K562 (cell line): ENCODE measurements around the gene SPATA33. TPM values are rescaled to one million over a fixed set of nuclear protein-coding genes. Genes with fewer than 3 reads are reported as not detected.

ENCODE experiments used
- ATAC-seq: fragments of 200-7000 bp; cut with Tn5 transposase; 3 replicates; pipeline ENCODE4 v1.9.1; 2020; ENCODE audit warnings: moderate library complexity
- BruUV-seq: library from RNA; stranded (reverse); fragments of 400-500 nt; replicated peaks from 2 replicates; lab custom pipeline; 2021; lab: Mats Ljungman, UMichigan
- CTCF ChIA-PET: fragments of 300-600 bp; formaldehyde crosslinking; extraction: SDS; loops from one replicate; lab custom pipeline; 2021; ENCODE audit warnings: low intra/inter-chr PET ratio; lab: Yijun Ruan, JAX
- POLR2A ChIA-PET: fragments of 300-600, 350-650 bp; sonication (Branson Sonifier 250); formaldehyde crosslinking; extraction: SDS; loops from one replicate; lab custom pipeline; 2021; ENCODE audit warnings: antibody characterized with exemption, inconsistent platforms; lab: Yijun Ruan, JAX
- DNase-seq, 4 experiments: peaks; one replicate each; pipeline versions ENCODE4 v3.0.0 to v3.0.0-alpha.2; 2011 to 2018; ENCODE audit warnings: low spot score in 3 of 4, mixed read lengths in 3 of 4; ENCODE audit errors: extremely low read depth in 1 of 4
- FAIRE-seq: peaks from 2 replicates; lab custom pipeline; 2011; peaks lifted over from hg19 to GRCh38; lab: Jason Lieb, UNC
- H2AFZ ChIP-seq: 2 replicates; pipeline ENCODE4 v1.6.0; 2011; ENCODE audit warnings: low read depth, low read length, control low read depth, inconsistent platforms
- H3K27ac ChIP-seq: fragments of 200-600 bp; 3 replicates; pipeline ENCODE4 v1.8.0; 2011; ENCODE audit warnings: low read depth, mild to moderate bottlenecking, control low read depth, inconsistent platforms, low read length, moderate library complexity, mixed read lengths; ENCODE audit errors: extremely low read depth
- H3K27me3 ChIP-seq, 2 experiments: fragments of 300-600 bp in 1 of 2; 2 replicates in 1 of 2; 3 replicates in 1 of 2; pipeline versions ENCODE4 v1.6.0 to v1.8.0; 2011; ENCODE audit warnings: inconsistent platforms in 2 of 2, low read length in 2 of 2, mild to moderate bottlenecking in 1 of 2, mixed read lengths in 1 of 2, moderate library complexity in 1 of 2; ENCODE audit not compliant: control insufficient read depth in 2 of 2, insufficient read depth in 2 of 2
- H3K36me3 ChIP-seq: fragments of 300-600 bp; 3 replicates; pipeline ENCODE4 v1.8.0; 2011; ENCODE audit warnings: mild to moderate bottlenecking, low read length, inconsistent platforms; ENCODE audit not compliant: control insufficient read depth, insufficient read depth
- H3K4me1 ChIP-seq, 2 experiments: fragments of 200-600 bp in 1 of 2; replicated peaks in 1 of 2; 2 replicates in 1 of 2; 3 replicates in 1 of 2; pipeline versions ENCODE4 v1.5.1 to v1.8.0; 2011; ENCODE audit warnings: inconsistent platforms in 2 of 2, low read length in 2 of 2, mild to moderate bottlenecking in 1 of 2, mixed read lengths in 1 of 2, moderate library complexity in 1 of 2; ENCODE audit not compliant: control insufficient read depth in 2 of 2, insufficient read depth in 2 of 2
- H3K4me2 ChIP-seq: 2 replicates; pipeline ENCODE4 v1.6.1; 2011; ENCODE audit warnings: low read length, control low read depth, inconsistent platforms, mixed read lengths; ENCODE audit not compliant: insufficient read depth
- H3K4me3 ChIP-seq: fragments of 200-600 bp; sonication (generic), shearing (Covaris generic); 2 replicates; pipeline ENCODE4 v1.5.1; 2016; ENCODE audit warnings: control low read depth, inconsistent platforms
- H3K79me2 ChIP-seq: fragments of 200-600 bp; 3 replicates; pipeline ENCODE4 v1.8.0; 2011; ENCODE audit warnings: low read length, inconsistent platforms; ENCODE audit not compliant: control insufficient read depth, insufficient read depth
- H3K9ac ChIP-seq, 2 experiments: 2 replicates each; pipeline versions ENCODE4 v1.6.0 to v1.6.1; 2011; ENCODE audit warnings: low read depth in 2 of 2, low read length in 2 of 2, control low read depth in 1 of 2, inconsistent platforms in 1 of 2, mild to moderate bottlenecking in 1 of 2, mixed read lengths in 1 of 2; ENCODE audit not compliant: insufficient read depth in 1 of 2
- H3K9me1 ChIP-seq: one replicate; pipeline ENCODE4 v1.6.0; 2011; ENCODE audit warnings: inconsistent platforms, mild to moderate bottlenecking, low read length, moderate library complexity; ENCODE audit not compliant: control insufficient read depth, insufficient read depth
- H3K9me3 ChIP-seq: replicated peaks from 2 replicates; pipeline ENCODE4 v1.5.1; 2011; ENCODE audit warnings: low read depth, low read length, inconsistent platforms; ENCODE audit not compliant: control insufficient read depth, insufficient read depth
- H4K20me1 ChIP-seq: replicated peaks from 2 replicates; pipeline ENCODE4 v1.6.1; 2011; ENCODE audit warnings: low read length, inconsistent platforms, mixed read lengths; ENCODE audit not compliant: control insufficient read depth, insufficient read depth
- EGR1 ChIP-seq: fragments of 450-650 bp; conservative IDR thresholded peaks from 2 replicates; pipeline ENCODE4 v1.6.1; 2017; ENCODE audit warnings: mild to moderate bottlenecking
- FUS ChIP-seq: fragments of 200-400 bp; formaldehyde crosslinking; optimal IDR thresholded peaks from 2 replicates; pipeline ENCODE3; 2017; ENCODE audit warnings: low read depth, low read length
- KDM5B ChIP-seq: fragments of 200-600 bp; sonication (generic); IDR thresholded peaks from 2 replicates; pipeline ENCODE4 v1.6.1; 2012; ENCODE audit warnings: low read depth, mild to moderate bottlenecking, moderate library complexity, low read length, control low read depth, inconsistent platforms; ENCODE audit not compliant: insufficient replicate concordance
- MYNN ChIP-seq, 2 experiments: sonication (generic); formaldehyde crosslinking in 1 of 2; IDR thresholded peaks; 2 replicates each; pipeline versions ENCODE4 v1.5.0 to v1.6.1; 2016 to 2020; ENCODE audit warnings: antibody characterized with exemption in 1 of 2, missing genetic modification reagents in 1 of 2
- NCOA1 ChIP-seq: fragments of 450-650 bp; IDR thresholded peaks from 2 replicates; pipeline ENCODE4 v1.6.1; 2016; ENCODE audit warnings: low read depth
- NCOR1 ChIP-seq: fragments of 450-650 bp; IDR thresholded peaks from 2 replicates; pipeline ENCODE4 v1.6.1; 2016; ENCODE audit warnings: mild to moderate bottlenecking, moderate library complexity
- NFIC ChIP-seq: fragments of 450-650 bp; IDR thresholded peaks from 2 replicates; pipeline ENCODE4 v1.6.1; 2017; ENCODE audit warnings: mild to moderate bottlenecking, inconsistent platforms
- POLR2A ChIP-seq: fragments of 450-650 bp; conservative IDR thresholded peaks from 2 replicates; pipeline ENCODE4 v1.6.1; 2016
- POLR2B ChIP-seq: fragments of 450-650 bp; IDR thresholded peaks from 2 replicates; pipeline ENCODE4 v1.6.1; 2018; ENCODE audit warnings: low read depth; ENCODE audit not compliant: partially characterized antibody
- POLR2G ChIP-seq: fragments of 200-400 bp; formaldehyde crosslinking; IDR thresholded peaks from 2 replicates; pipeline ENCODE4 v1.6.1; 2017; ENCODE audit warnings: low read depth, mild to moderate bottlenecking, antibody characterized with exemption, low read length, moderate library complexity
- POLR2H ChIP-seq: IDR thresholded peaks from 2 replicates; pipeline ENCODE4 v1.6.1; 2016; ENCODE audit warnings: missing genetic modification characterization, low read depth, mild to moderate bottlenecking, control low read depth, missing compliant biosample characterization, moderate library complexity
- RBFOX2 ChIP-seq: fragments of 200-400 bp; formaldehyde crosslinking; IDR thresholded peaks from 2 replicates; pipeline ENCODE4 v1.6.1; 2017; ENCODE audit warnings: low read depth, mild to moderate bottlenecking, low read length, moderate library complexity
- TAF15 ChIP-seq: fragments of 200-400 bp; formaldehyde crosslinking; IDR thresholded peaks from 2 replicates; pipeline ENCODE4 v1.6.1; 2017; ENCODE audit warnings: mild to moderate bottlenecking, low read depth, low read length, moderate library complexity
- ZBTB34 ChIP-seq: fragments of 250-450 bp; sonication (Bioruptor Pico); IDR thresholded peaks from 2 replicates; pipeline ENCODE4 v1.8.0; 2021; ENCODE audit warnings: mild to moderate bottlenecking, moderate library complexity
- ZC3H4 ChIP-seq: sonication (generic); formaldehyde crosslinking; IDR thresholded peaks from 2 replicates; pipeline ENCODE4 v1.9.0; 2021; ENCODE audit warnings: missing genetic modification reagents, borderline replicate concordance
- ZNF133 ChIP-seq: fragments of 250-450 bp; sonication (Bioruptor Pico); IDR thresholded peaks from 2 replicates; pipeline ENCODE4 v1.4.0; 2020; ENCODE audit warnings: mild to moderate bottlenecking
- ZNF263 ChIP-seq: sonication (generic); formaldehyde crosslinking; IDR thresholded peaks from 2 replicates; pipeline ENCODE4 v1.8.0; 2022; ENCODE audit warnings: mild to moderate bottlenecking, missing genetic modification reagents, borderline replicate concordance
- ZNF395 ChIP-seq: fragments of 200-800 bp; sonication (Bioruptor generic); IDR thresholded peaks from 2 replicates; pipeline ENCODE4 v1.6.1; 2017; ENCODE audit warnings: missing genetic modification characterization, missing compliant biosample characterization
- ZNF431 ChIP-seq: sonication (generic); formaldehyde crosslinking; IDR thresholded peaks from 2 replicates; pipeline ENCODE4 v1.8.0; 2022; ENCODE audit warnings: mild to moderate bottlenecking, missing genetic modification reagents
- WGBS: fragments of 100-300 bp; shearing (Covaris generic); methylation state at CpG from one replicate; pipeline ENCODE4 v1.1.6; 2016; ENCODE audit warnings: low coverage, mixed read lengths; ENCODE audit not compliant: insufficient coverage; ENCODE audit errors: missing lambda C conversion rate; 5-methylcytosine and 5-hydroxymethylcytosine counted together
- in situ Hi-C: fragments of 300-500 bp; cut with MboI; formaldehyde crosslinking; loops from 4 replicates; pipeline ENCODE4 v1.15.0; 2018; ENCODE audit warnings: inconsistent platforms, mixed read lengths
- intact Hi-C: fragments of 100-400 bp; cut with micrococcal nuclease; formaldehyde crosslinking; loops from 2 replicates; pipeline ENCODE4 v1.14.2; 2022
- polyA plus RNA-seq, 8 experiments: library from polyadenylated mRNA; depleted of rRNA in 4 of 8; stranded (reverse) in 5 of 8; unstranded in 3 of 8; fragments of >200 nt; fragmentation: Nextera tagmentation in 2 of 8; fragmentation: Illumina TruSeq in 1 of 8; extraction: Ambion mirVana in 2 of 8; extraction: Trizol in 1 of 8; gene quantifications; 2 replicates each; pipeline versions ENCODE4 v1.2.1 to v1.2.3, GENCODE V29; 2011 to 2014; ENCODE audit warnings: inconsistent platforms in 1 of 8, missing spikeins in 1 of 8
- total RNA-seq, 7 experiments: library from RNA; depleted of rRNA in 6 of 7; stranded (reverse); fragments of >200 nt in 6 of 7; fragmentation: Illumina TruSeq in 2 of 7; extraction: Trizol in 2 of 7; gene quantifications; 2 replicates each; pipeline versions ENCODE4 v1.2.1 to v1.2.3, GENCODE V29; 2011 to 2021; ENCODE audit warnings: low replicate concordance in 1 of 7

The SPATA33 gene
- total and polyA plus RNA-seq, 9 of the 15 experiments (the other 6 are each of a cell fraction or from before 2014, with no cell fraction given), result 4.0 to 20.0 (median 11.8) TPM

GRCh38 chr16:89717688-89718505, 60.3 kb downstream of the SPATA33 start:
- intact Hi-C loops, result loop anchor here (2.0 kb wide), 1 partner anchor 17 kb away; the partner anchor contains the start of gene SPATA2L
- TF ChIP-seq ZNF395 (no peak), KDM5B (peak; percentile 43), EGR1 (peak; percentile 44; the same call in 1 of the 2 replicates), POLR2H (tag) (no peak), RBFOX2 (peak; percentile 73), MYNN (IDR thresholded peaks at IDR 0.05) (0 out of 2 replicates have a peak, but pooled peaks have one; percentile 9), MYNN (CRISPR knock-in tag; IDR thresholded peaks at IDR 0.05) (no peak), NCOR1 (peak; percentile 29; the same call in 1 of the 2 replicates), ZBTB34 (CRISPR knock-in tag) (no peak), ZNF431 (CRISPR knock-in tag) (no peak), ZNF133 (CRISPR knock-in tag) (no peak), POLR2B (peak; percentile 63), NFIC (peak; percentile 19; the same call in 1 of the 2 replicates), ZC3H4 (CRISPR knock-in tag) (0 out of 2 replicates have a peak, but pooled peaks have one; percentile 21), FUS (no peak), ZNF263 (CRISPR knock-in tag) (peak; percentile 72; the same call in 1 of the 2 replicates), TAF15 (no peak), POLR2G (peak; percentile 78), POLR2A (peak; percentile 24), NCOA1 (no peak)

More at GRCh38 chr16:89717688-89718505, 60.3 kb downstream of the SPATA33 start:
- H3K4me1 ChIP-seq, result peaks cover 37 to 75% of the 10 kb centered on the region in 2 experiments
- WGBS, result 65% methylated on average over 20 of the region's 24 CpGs
- peak overlapping the region; percentile 94; the same call in 1 of the 2 replicates for H3K4me2 ChIP-seq
- H3K9me3 ChIP-seq, result 0 out of 2 replicates have a peak, but pooled peaks cover 2% of the 10 kb centered on the region
- ChIA-PET POLR2A (interaction anchor here (0.6 to 5.7 kb wide), 6 partner anchors 11 to 1154 kb away, joined by 3 to 45 read pairs (median 3); no protein-coding TSS in a partner anchor), CTCF (no interaction called here)
- peak overlapping the region; percentile 88 for H3K27ac ChIP-seq
- DNase-seq (peak in 1 of 4 experiments; percentile 53), ATAC-seq (peak; percentile 0; the same call in 1 of the 3 replicates), FAIRE-seq (peak; percentile 15)
- H4K20me1 ChIP-seq, result peaks cover 22% of the 10 kb centered on the region
- H3K4me3 ChIP-seq, result no peak overlapping the region
- peaks cover 32% of the 10 kb centered on the region for H3K79me2 ChIP-seq
- no peak overlapping the region for H2AFZ ChIP-seq
- H3K9me1 ChIP-seq, result peaks cover 5% of the 10 kb centered on the region
- peaks cover 49% of the 10 kb centered on the region for H3K36me3 ChIP-seq
- in situ Hi-C loops, result no loop called here
- peak overlapping the region; percentile 85 to 89 for H3K9ac ChIP-seq
- no peaks in the 10 kb centered on the region for H3K27me3 ChIP-seq
- no TSS peak for BruUV-seq
